Adrenal gland (tissue), 12 donors: ENCODE data around the gene SNPH. TPM values are rescaled to one million over a fixed set of nuclear protein-coding genes. Genes with fewer than 3 reads are reported as not detected.

Experiments used
- DNase-seq, 7 donors: peaks; one replicate each; pipeline ENCODE4 v3.0.0-alpha.2; 2019 to 2020
- H3K27ac ChIP-seq, 5 donors: fragments of 200-600 bp; sonication (generic) in 4 of 5; 1 replicate in 3 of 5; 2 replicates in 2 of 5; pipeline versions ENCODE4 v1.5.1 to v1.8.0; 2016 to 2020; ENCODE audit warnings: mild to moderate bottlenecking in 1 of 5
- H3K27me3 ChIP-seq: fragments of 200-600 bp; 2 replicates; pipeline ENCODE4 v1.8.0; 2021
- H3K36me3 ChIP-seq, 2 donors: fragments of 200-600 bp; replicated peaks in 1 of 2; 1 replicate in 1 of 2; 2 replicates in 1 of 2; pipeline versions ENCODE4 v1.5.1 to v1.8.0; 2018 to 2022
- H3K4me1 ChIP-seq, 2 donors: fragments of 200-600 bp; replicated peaks in 1 of 2; 1 replicate in 1 of 2; 2 replicates in 1 of 2; pipeline versions ENCODE4 v1.5.1 to v1.8.0; 2018 to 2021
- H3K4me3 ChIP-seq, 4 donors: fragments of 200-600 bp; sonication (generic) in 3 of 4; one replicate each; pipeline ENCODE4 v1.5.1; 2016 to 2018
- H3K9me3 ChIP-seq, 3 donors: fragments of 200-600 bp; sonication (generic) in 1 of 3; replicated peaks in 1 of 3; 1 replicate in 2 of 3; 2 replicates in 1 of 3; pipeline versions ENCODE4 v1.5.1 to v1.8.0; 2016 to 2021
- POLR2A ChIP-seq, 2 donors: fragments of 450-650 bp; IDR thresholded peaks; one replicate each; pipeline ENCODE4 v1.6.1; 2017; ENCODE audit warnings: antibody characterized with exemption in 2 of 2, mild to moderate bottlenecking in 2 of 2, moderate library complexity in 1 of 2
- WGBS, 4 donors: extraction: QIAGEN DNeasy Blood & Tissue Kit in 2 of 4; methylation state at CpG; one replicate each; pipeline versions ENCODE4 v1.1.5 to v1.1.7; 2013 to 2017; 5-methylcytosine and 5-hydroxymethylcytosine counted together
- intact Hi-C, 2 donors: fragments of 100-400 bp; cut with DNase I; formaldehyde crosslinking; loops; one replicate each; pipeline versions ENCODE4 v1.14.1 to v1.15.0; 2022 to 2023
- polyA plus RNA-seq, 3 donors: library from polyadenylated mRNA; stranded (reverse); fragments of 200-250 nt in 2 of 3; fragments of 350-450 nt in 1 of 3; fragmentation: Illumina TruSeq in 1 of 3; extraction: RNeasy Lipid Tissue Mini Kit (QIAGEN cat#74804) in 1 of 3; gene quantifications; one replicate each; pipeline ENCODE4 v1.2.3, GENCODE V29; 2013 to 2014
- total RNA-seq, 9 donors: library from RNA; depleted of rRNA in 4 of 9; stranded (reverse); fragments of >200 nt in 4 of 9; fragments of 120-200 nt in 1 of 9; fragmentation: NEBNext Ultra II Directional in 1 of 9; extraction: Animal tissue kit (Norgen Biotek cat#: 25700) in 1 of 9; gene quantifications; one replicate each; pipeline versions ENCODE4 v1.1.0 to v1.2.4, GENCODE V29; 2013 to 2023
- TF ChIP-seq, protein P1 (sequence below), 6 experiments: fragments of 450-650 bp in 4 of 6; fragments of 200-600 bp in 2 of 6; sonication (generic) in 1 of 6; IDR thresholded peaks; 1 replicate in 5 of 6; 2 replicates in 1 of 6; pipeline versions ENCODE4 v1.5.1 to v1.8.0; 2016 to 2021; ENCODE audit warnings: antibody characterized with exemption in 6 of 6, mild to moderate bottlenecking in 2 of 6, moderate library complexity in 1 of 6
- donor health status: healthy with polysubstance abuse.
- donor health status: Bipolar disorder and iron deficiency.
- donor health status: DM: yes; HTN: yes; CAD: no.
- donor health status: DM: no; HTN: no; CAD: no.
- donor health status: DM: no; HTN: no; CAD: no.
- donor health status: DM: yes; HTN: yes; CAD: no.

Gene SNPH
- total and polyA plus RNA-seq, 12 donors, result 2.1 to 18.9 (median 5.8) TPM

- no peaks in the 10 kb centered on the region for H3K36me3 ChIP-seq
- 78 to 100% (median 81%) methylated on average over 1 to 2 of the region's 2 CpGs for WGBS, 4 donors
- no peak for DNase-seq
- no peaks in the 10 kb centered on the region for H3K9me3 ChIP-seq
- H3K27me3 ChIP-seq, result no peaks in the 10 kb centered on the region
- intact Hi-C loops, result no loop called here
- no peak overlapping the region for H3K4me3 ChIP-seq
- no peak overlapping the region for H3K27ac ChIP-seq
- TF ChIP-seq, protein P1, sequence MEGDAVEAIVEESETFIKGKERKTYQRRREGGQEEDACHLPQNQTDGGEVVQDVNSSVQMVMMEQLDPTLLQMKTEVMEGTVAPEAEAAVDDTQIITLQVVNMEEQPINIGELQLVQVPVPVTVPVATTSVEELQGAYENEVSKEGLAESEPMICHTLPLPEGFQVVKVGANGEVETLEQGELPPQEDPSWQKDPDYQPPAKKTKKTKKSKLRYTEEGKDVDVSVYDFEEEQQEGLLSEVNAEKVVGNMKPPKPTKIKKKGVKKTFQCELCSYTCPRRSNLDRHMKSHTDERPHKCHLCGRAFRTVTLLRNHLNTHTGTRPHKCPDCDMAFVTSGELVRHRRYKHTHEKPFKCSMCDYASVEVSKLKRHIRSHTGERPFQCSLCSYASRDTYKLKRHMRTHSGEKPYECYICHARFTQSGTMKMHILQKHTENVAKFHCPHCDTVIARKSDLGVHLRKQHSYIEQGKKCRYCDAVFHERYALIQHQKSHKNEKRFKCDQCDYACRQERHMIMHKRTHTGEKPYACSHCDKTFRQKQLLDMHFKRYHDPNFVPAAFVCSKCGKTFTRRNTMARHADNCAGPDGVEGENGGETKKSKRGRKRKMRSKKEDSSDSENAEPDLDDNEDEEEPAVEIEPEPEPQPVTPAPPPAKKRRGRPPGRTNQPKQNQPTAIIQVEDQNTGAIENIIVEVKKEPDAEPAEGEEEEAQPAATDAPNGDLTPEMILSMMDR (IDR thresholded peaks at IDR 0.05), result no peak
- no peak for TF ChIP-seq POLR2A (IDR thresholded peaks at IDR 0.05)
- H3K4me1 ChIP-seq, result no peaks in the 10 kb centered on the region
These were observed 9.8 kb downstream of the SNPH start for GRCh38 chr20:1275919-1276318.

- 85 to 94% (median 93%) methylated on average over 7 to 8 of the region's 8 CpGs for WGBS, 4 donors
- Histone ChIP-seq H3K4me3 (no peak overlapping the region), H3K4me1 (no peaks in the 10 kb centered on the region), H3K27me3 (no peaks in the 10 kb centered on the region), H3K36me3 (no peaks in the 10 kb centered on the region), H3K27ac (no peak overlapping the region), H3K9me3 (no peaks in the 10 kb centered on the region)
- no peak for TF ChIP-seq POLR2A (IDR thresholded peaks at IDR 0.05)
- no peak for DNase-seq
- intact Hi-C loops, result no loop called here
These were observed 11.6 kb downstream of the SNPH start for GRCh38 chr20:1277529-1278322.

DNA sequence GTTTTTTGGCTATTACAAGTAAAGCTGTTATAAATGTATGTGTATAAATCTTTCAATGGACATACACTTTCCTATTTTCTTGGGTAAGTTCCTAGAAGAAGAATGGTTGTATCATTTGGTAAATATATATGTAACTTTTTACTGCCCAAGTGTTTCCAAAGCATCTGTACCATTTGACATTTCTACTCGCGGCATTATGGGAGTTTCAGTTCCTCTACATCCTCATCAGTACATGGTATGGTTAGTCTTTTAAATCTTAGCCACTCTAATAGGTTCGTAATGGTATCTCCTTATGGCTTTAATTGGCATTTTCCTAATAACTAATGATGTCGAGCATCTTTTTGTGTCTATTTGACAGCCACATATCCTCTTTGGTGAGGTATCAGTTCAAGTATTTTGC is 12.9 kb downstream of the SNPH start:
- no peak for TF ChIP-seq POLR2A (IDR thresholded peaks at IDR 0.05)
- TF ChIP-seq, protein P1 (IDR thresholded peaks at IDR 0.05), result no peak
- H3K9me3 ChIP-seq, result no peaks in the 10 kb centered on the region
- H3K27me3 ChIP-seq, result no peaks in the 10 kb centered on the region
- 81 to 90% (median 88%) methylated on average over 4 of the region's 4 CpGs for WGBS, 4 donors
- no peaks in the 10 kb centered on the region for H3K36me3 ChIP-seq
- no peaks in the 10 kb centered on the region for H3K4me1 ChIP-seq
- intact Hi-C loops, result no loop called here
- no peak overlapping the region for H3K27ac ChIP-seq
- no peak for DNase-seq
- no peak overlapping the region for H3K4me3 ChIP-seq

GRCh38 chr20:1280195-1281102 is 14.4 kb downstream of the SNPH start:
- peak in 1 of 7 donors; percentile 27 for DNase-seq
- TF ChIP-seq POLR2A (IDR thresholded peaks at IDR 0.05), result no peak
- TF ChIP-seq, protein P1 (IDR thresholded peaks at IDR 0.05), result no peak
- intact Hi-C loops, result no loop called here

More at GRCh38 chr20:1280195-1281102, 14.4 kb downstream of the SNPH start:
- Histone ChIP-seq H3K4me3 (no peak overlapping the region), H3K36me3 (no peaks in the 10 kb centered on the region), H3K9me3 (no peaks in the 10 kb centered on the region), H3K27me3 (no peaks in the 10 kb centered on the region), H3K27ac (no peak overlapping the region), H3K4me1 (no peaks in the 10 kb centered on the region)
- 82 to 93% (median 85%) methylated on average over 5 to 6 of the region's 6 CpGs for WGBS, 4 donors
